HG03342 (cell line): ENCODE measurements around the gene MYH7.
A peak's percentile ranks its signal among the peaks of the same experiment; 100 is the strongest.
"Not testable (repeated sequence)": the region's sequence is repeated elsewhere in the genome, so short reads cannot be mapped to it uniquely, and the experiment has no call there.

Experiments used
- ATAC-seq: cut with Tn5 transposase; IDR thresholded peaks from one replicate; pipeline ENCODE4 v1.9.1; 2021; ENCODE audit warnings: mild to moderate bottlenecking, moderate library complexity; ENCODE audit not compliant: unreplicated experiment

MYH7 gene

DNA sequence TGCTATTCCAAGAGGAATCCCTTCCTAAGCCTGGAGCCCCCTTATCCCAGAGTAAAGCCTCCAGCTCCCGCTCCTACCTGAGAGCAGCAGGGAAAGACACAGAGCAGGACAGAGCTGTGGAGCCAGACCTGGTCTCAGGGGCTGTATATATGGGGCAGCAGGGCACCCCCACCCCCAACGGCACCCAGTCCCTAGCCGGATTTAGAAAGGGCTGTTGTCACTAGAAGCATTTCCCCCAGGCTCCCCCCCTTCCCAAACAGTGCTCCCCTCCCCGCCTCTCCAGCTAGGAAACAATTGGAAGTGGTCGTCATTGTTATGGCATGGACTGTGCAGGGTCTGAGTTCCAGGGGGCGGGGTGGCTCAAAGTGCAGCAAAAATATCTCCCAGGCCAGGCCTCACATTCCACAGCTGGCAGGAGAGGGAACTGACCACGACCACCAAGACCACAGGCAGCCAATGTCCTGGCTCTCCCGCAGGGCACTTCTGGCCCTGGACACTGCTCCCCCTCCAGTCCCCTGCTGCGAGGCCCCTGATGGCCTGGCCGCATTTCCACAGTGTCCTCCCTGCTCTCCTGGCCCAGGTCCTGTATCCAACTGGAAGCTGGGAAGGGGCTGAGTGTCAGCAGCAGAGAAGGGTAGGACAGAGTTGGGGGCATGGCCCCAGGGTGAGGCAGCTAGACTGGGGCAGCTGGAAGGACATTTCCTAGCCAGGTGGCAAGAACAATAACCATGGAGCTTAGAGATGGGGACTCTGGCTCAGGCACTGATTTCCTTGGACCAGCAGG is at the start of gene MYH7:
Gene MYH7, minus strand, starts transcription at position 118 of the 784 bp plus-strand sequence. CDS start 1,928 bp downstream, outside the sequence.
- no peak for ATAC-seq

DNA sequence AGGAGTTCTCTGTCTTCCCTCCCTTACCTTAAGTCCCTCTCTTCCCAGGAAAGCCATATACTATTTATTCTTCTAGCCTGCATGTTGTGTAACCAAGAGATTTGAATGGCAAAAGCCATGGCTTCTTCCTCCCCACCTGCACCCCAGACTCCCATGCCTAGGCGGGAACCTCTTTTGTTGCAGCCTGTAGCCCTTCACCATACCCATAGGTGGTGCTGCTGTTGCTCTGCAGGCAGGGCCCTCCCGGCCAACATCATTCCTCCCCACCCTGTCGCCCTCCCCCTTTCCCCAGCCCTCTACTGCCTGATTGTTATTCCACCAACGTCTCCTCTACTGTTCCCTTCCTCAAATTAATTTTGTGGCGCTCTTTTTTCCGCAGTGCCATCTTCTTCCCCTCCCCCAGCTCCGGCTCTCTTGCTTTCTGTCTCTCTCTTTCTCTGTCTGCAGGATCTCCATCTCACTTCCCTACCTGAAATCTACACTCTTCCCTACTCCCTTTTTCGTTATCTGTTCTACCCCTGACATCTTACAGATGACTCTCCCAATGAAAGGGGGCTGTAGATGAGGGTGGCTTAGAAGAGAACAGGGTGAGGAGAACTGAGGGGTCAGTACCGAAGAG is 47.9 kb upstream of the MYH7 start:
- ATAC-seq = no peak

DNA sequence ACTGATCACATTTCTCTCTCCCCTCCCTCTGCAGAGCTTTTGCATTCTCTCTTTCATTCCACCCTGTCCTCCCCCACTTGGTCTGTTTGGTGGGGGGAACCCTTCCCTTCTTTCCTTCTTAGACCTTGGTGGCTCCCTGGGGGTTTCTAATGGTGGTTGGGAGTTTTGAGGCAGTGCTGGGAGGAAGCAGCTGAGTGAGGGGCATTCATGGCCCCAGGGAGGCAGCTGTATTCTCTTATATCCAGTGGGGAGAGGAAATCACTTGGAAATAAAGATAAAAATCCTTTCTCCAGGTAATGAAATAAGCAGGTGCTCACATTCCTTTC is 47.3 kb upstream of the MYH7 start:
- no peak for ATAC-seq

DNA sequence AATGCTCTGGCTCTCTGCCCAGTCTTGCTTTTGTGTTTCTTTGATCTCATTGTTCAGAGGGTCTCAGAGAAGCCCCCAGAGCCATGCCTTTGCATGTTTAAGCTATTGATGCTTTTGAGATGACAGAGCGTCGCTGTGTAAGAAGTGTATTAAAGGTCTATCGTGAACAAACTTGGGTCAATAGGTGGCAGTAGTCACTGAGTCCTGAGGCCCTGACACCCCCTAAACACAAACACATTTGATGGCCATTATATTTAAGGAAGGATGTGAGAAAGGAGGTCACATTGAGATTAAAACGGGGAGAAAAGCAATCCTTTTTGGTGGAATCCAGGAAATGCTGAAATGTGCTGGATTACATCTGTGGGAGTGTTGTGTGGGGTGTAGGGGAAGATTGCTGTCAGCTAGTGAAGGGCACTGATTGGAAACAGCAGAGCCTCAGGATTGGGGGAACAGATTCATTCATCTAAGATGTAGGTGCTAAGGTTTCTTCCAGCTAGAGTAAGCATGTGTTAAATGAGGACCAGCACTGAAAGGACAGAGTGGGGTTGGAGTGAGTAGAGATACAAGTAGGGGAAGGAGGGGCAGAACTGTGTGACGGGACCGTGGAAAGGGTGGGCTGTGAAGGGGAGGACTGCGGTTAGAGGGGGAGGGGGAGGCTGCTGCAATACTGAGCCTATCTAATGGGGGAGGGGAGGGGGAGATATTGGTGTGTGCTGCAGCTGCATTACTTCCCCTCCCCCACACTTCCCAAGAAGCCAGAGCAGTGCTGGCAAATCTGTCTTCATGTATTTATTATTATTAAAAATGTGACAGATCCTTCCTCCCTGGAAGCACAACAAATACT is 46.7 kb upstream of the MYH7 start:
- ATAC-seq = no peak

DNA sequence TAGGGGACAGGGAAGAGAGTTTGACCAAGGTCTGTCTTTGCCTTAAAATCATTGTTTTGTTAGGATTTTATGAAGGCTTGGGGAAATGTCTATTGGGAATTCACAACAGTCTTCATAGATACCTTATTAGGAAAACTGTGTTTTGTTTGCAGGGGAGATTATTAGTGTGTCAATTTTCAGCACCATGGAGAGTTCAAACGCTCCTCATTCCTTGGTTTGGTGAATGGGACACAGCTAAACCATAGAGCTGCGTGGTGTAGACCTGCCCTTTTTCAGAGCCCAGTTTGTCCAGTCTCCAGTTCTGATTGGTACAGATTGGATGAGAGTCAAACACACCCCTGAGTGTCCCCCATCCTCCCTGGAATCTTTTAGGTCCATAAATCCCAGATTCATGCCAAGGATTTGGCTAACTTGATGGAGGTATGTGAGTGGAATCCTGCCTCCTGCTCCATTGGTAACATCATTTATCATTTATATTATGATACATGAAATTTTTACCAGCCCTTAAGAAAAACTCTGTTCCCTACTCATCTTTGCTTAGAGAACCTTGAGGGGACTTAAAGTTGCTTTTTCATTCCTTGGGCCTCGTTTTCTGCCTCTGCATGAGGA is 46.0 kb upstream of the MYH7 start:
- no peak for ATAC-seq

DNA sequence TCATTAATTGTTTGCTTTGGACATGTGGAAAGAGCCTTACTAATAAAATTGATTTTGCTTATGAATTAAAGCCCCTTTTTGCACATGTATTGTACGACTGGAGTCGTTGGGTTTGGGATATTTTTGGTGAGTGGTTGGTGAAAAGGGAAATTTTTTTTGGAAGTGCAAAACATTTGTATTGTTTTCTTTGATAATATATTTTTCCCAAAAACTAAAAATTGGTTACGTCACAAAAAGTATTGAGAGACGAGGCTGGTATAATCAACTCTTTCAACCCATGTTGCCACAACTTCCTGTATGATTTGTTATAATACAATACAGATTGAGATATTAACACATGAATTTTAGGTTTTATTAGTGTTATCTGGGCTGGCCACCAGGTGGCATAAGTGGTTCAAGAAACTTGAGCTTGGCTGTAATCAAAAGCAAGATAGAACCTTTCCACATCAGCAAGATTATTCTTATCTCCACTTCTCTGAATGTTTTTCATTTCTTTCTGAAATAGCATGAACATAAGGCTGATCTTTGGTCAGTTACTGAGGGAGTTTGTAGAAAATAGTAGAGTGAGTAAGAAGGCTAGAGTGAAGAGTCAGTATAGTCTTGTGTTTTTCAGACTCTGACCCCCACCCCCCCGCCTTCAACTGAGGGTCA is 42.8 kb upstream of the MYH7 start:
- ATAC-seq = no peak

DNA sequence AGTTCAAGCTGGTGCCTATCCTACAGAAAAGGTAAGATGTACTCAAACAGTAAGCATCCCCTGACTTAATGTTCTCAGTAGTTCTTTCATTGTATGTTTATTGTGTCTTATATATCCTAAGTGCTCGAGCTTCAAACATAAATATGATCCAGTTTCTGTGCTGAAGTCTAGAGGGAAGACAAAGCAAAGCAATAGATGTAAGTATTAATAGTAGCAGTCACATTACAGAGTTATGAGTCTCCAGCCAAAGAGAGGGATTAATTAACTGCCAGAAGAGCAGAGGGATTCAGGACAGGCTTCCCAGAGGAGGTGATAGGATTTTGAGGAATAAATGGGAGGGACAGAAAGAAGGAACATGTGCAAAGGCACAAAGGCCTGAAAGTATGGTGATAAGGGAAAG is 35.5 kb upstream of the MYH7 start:
- ATAC-seq = no peak

DNA sequence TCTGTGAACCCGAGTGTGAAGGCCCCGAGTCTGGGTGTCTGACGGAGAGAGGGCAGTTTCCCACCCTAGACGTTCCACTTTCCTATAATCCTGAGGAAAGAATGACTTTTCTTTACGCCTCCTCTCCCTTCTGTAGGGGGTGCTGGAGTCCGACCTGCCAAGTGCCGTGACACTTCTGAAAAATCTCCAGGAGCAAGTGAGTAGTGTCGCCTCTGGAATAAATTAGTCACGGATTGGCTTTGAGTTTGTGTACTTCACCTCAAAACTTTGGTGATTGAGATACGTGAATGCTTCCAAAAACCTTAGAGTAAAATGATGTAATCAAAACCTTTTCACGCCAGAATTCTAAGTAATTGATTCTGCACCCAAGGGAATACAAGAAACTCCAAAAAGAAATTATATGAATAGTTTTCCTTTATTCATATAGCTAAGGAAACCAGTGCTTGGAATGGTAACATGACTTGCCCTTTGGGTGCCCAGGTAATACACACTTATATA is 34.5 kb upstream of the MYH7 start:
- peak; percentile 5 for ATAC-seq

DNA sequence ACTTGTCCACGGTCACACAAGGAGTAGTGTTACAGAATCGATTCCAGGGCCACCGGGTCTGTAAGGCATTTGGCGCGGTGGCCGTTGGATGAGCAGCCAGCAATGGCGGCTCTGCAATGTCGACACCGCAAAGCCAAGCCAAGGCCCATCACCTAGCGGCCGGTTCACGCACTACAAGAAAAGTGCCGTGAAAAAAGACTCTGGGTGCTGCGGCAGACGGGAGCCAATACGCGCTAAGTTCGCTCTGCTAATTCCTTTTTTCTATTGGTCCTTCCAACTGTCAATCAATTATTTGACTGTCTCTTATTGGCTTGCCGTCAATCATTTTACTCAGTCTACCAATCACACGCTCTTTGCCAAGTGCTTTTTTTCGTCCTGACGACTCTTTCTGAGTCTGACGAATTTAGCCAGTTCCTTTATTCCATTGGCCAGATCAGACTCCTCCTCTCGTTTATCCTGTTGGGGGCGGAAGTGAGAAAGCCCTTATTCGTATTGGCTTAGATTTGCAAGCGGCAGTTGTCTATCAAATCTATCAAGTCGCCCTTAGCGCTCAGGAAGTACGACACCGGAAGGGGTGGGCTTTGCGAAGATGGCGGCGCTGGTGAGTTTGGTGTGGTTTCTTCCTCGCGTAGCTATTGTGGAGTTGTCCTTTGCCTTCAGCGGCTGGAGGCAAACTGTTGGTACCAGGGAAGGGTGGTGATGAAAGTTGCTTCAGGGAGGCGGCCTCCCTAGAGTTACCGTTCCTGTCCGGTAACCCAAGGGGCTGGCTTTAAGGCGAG is 33.9 kb upstream of the MYH7 start, which contains the start of gene NGDN:
Gene NGDN, plus strand, starts transcription at position 577 of the 779 bp plus-strand sequence. Its CDS starts 13 bp downstream, at position 590.
- peak; percentile 90 for ATAC-seq

DNA sequence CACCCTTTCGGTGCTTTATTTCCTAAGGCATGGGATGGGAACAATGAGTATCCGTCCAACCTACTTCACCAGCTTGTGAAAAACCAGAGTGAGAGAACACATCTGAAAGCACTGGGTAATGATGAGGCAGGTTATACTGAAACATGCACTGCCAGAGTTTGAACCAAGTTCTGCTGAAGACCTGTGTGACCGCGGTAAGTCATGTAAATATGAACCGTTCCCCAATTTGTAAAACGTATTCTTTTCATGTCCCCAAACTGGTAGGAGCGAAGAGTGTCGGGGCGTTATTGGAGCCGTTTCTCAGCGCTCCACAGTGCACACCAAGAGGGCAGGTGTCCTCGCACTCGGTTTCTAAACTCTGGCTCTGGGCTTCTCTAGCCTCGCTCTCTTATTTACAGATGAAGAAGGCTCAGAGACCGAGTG is 33.3 kb upstream of the MYH7 start:
- no peak for ATAC-seq

DNA sequence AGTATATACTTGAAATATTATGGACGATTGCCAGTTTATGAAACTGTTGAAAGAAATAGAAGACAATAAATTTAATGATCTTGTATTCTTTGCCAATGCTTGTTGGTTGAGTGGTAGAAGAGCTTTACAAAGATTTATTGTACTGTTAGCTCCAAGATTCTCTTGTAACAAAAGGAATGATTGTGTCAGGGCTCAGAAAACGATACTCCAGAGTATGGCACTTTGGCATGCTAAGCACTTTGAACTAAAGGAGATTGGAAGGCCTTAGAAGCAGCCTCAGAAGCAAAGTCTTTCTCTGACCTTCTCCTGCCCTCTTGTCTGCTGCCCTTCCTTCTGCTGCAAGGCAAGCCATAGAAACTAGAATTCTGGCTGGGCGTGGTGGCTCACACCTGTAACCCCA is 29.8 kb upstream of the MYH7 start:
- no peak for ATAC-seq

DNA sequence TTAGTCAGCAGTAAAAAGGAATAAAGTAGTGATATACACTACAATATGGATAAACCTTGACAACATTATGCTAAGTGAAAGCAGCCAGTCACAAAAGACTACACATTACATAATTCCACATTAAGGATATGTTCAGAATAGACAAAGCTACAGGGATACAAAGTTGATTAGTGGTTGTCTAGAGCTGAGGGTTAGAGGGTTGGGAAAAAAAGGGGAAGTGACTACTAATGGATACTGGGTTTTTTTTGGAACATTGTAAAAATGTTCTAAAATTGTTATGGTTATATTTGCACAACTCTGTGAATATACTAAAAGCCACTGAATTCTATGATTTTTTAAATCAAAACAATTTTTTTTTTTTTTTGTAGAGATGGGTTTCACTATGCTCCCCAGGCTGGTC is 29.2 kb upstream of the MYH7 start:
- no peak for ATAC-seq

DNA sequence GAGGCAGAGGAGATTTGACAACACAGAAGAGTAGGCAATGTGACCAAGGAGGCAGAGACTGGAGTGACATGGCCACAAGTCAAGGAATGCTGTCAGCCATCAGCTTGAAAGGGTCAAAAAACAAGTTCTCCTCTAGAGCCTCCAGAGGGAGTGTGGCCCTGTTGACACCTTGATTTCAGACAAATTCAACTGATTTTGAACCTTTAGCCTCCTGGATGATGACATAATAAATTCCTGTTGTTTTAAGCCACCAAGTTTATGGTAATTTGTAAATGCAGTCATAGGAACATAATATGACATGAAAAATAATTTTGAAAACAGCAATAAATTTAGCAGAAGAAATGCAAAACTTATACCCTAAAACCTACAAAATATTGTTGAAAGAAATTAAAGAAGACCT is 25.5 kb upstream of the MYH7 start:
- no peak for ATAC-seq

DNA sequence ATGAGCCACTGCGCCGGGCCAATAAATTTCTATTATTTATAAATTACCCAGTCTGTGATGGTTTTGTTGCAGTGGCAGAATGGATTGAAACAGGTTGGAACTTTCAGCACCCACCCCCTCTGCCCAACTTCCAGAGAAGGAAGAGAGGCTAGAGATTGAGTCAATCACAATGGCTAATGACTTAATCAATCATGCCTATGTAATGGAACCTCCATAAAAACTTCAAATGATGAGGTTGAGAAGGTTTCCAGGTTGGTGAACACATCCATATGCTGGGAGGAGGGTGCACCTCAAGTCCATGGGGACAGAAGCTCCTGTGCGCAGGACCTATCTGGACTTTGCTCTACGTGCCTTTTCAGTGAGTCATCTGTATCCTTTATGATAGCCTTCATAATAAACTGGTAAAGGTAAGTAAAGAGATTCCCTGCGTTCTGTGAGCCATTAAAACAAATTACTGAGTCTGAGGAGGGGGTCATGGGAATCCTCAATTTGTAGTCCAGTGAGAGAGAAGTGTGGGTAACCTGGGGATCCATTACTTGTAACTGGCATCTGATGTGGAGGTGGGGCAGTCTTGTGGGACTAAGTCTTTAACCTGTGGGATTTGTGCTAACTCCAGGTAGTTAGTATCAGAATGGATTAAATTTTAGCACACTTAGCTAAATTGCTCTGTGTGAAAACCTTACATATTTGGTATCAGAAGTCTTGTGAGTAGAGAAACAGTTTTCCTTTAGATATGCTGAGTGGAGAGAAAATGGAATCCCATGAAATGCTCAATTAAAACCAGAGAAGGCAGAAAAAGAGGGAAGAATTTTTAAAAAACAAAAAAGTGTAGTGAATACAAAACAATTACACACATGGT is 22.4 kb upstream of the MYH7 start:
- ATAC-seq = no peak

DNA sequence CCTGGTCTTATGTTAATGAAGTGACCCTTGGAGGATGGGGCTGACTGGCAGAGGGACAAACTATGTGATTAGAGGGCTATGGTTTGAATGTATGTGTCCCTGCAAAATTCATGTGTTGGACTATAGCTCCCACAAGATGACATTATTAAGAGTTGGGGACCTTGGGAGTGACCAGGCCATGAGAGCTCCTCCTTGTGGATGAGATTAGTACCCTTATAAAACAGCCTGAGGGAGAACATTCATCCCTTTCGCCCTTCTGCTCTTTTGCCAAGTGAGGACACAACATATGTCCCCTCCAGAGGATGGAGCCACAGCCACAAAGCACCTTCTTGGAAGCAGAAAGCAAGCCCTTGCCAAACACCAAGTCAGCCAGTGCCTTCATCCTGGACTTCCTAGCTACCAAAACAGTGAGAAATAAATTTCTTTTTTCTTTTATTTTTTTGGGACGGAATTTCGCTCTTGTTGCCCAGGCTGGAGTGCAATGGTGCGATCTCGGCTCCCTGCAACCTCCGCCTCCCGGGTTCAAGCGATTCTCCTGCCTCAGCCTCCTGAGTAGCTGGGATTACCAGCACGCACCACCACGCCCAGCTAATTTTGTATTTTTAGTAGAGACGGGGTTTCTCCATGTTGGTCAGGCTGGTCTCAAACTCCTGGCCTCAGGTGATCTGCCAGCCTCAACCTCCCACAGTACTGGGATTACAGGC is 21.6 kb upstream of the MYH7 start:
- not testable (repeated sequence) for ATAC-seq

DNA sequence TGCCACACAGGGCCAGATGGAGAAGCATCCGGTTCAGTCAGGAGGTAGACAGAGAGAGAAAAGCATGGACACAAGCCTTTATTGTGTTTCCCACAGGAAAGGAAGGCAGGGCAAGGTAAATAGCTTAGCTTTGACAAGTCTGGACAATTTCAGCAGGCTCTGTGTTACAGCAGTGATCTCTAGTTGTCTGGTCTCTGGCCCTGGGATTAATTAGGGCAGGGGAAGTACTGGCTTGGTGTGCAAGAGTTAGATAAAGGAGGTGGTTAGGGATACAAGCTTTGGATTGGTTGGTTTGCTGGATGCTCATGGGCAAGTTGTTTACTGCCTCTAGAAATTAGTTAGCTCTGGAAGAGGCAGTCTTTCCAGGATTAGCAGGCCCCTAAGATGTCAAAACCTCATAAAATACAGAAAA is 19.0 kb upstream of the MYH7 start:
- ATAC-seq = no peak

DNA sequence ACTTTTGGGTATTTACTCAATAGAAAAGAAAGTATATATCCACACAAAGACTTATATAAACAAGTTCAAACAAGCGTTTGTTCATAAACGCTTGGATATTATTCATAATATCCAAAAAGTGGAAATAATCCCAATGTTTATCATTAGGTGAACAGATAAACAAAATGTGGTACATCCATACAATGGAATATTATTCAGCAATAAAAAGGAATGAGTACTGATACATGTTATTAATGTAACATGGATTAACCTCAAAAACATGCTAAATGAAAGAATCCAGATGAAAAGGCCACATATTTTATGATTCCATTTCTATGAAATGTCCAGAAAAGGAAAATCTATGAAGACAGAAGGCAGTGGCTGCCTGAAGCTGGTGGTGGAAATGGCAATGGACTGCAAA is 16.8 kb upstream of the MYH7 start:
- no peak for ATAC-seq

DNA sequence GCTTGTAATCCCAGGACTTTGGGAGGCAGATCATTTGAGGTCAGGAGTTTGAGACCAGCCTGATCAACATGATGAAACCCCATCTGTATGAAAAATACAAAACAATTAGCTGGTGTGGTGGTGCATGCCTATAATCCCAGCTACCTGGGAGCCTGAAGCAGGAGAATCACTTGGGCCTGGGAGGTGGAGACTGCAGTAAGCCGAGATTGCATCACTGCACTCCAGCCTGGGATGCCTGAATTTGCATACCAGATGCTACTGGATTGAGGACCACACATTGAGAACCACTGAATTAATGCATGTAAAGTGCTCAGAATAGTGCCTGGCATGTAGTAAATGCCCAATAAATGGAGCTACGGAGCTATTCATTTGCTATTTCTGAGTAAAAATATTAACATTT is 14.9 kb upstream of the MYH7 start:
- ATAC-seq = no peak
